HepG2 (cell line): Measurements from ENCODE around the gene NKAIN2.

Experiments used
- CTCF ChIP-seq: sonication (generic); formaldehyde crosslinking; IDR thresholded peaks from 2 replicates; pipeline ENCODE4 v1.5.0; 2020; ENCODE audit warnings: mild to moderate bottlenecking, missing genetic modification reagents, moderate library complexity
- HBP1 ChIP-seq: IDR thresholded peaks from 2 replicates; pipeline ENCODE4 v1.6.1; 2016; ENCODE audit warnings: low read depth, control low read depth
- SNRNP70 ChIP-seq: fragments of 200-400 bp; formaldehyde crosslinking; IDR thresholded peaks from 2 replicates; pipeline ENCODE4 v1.6.1; 2017; ENCODE audit warnings: mild to moderate bottlenecking, low read depth, low read length, moderate library complexity
- ZBTB42 ChIP-seq: sonication (generic); formaldehyde crosslinking; IDR thresholded peaks from 2 replicates; pipeline ENCODE4 v1.5.0; 2020; ENCODE audit warnings: mild to moderate bottlenecking, missing genetic modification reagents
- TF ChIP-seq, protein P1 (sequence below): IDR thresholded peaks from 2 replicates; pipeline ENCODE4 v1.6.1; 2016; ENCODE audit warnings: missing compliant biosample characterization, missing genetic modification reagents, borderline replicate concordance

GRCh38 chr6:124443541-124443940 lies 639.9 kb downstream of the NKAIN2 start:
- TF ChIP-seq CTCF (CRISPR knock-in tag): no peak
- no peak for TF ChIP-seq SNRNP70
- TF ChIP-seq, protein P1, sequence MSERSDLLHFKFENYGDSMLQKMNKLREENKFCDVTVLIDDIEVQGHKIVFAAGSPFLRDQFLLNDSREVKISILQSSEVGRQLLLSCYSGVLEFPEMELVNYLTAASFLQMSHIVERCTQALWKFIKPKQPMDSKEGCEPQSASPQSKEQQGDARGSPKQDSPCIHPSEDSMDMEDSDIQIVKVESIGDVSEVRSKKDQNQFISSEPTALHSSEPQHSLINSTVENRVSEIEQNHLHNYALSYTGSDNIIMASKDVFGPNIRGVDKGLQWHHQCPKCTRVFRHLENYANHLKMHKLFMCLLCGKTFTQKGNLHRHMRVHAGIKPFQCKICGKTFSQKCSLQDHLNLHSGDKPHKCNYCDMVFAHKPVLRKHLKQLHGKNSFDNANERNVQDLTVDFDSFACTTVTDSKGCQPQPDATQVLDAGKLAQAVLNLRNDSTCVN (CRISPR knock-in tag): no peak
- no peak for TF ChIP-seq ZBTB42 (CRISPR knock-in tag)
- no peak for TF ChIP-seq HBP1 (CRISPR knock-in tag)
